ENCODE measurements around the gene ZNF22. TPM values are rescaled to one million over a fixed set of nuclear protein-coding genes. Genes with fewer than 3 reads are reported as not detected.

ZNF22 gene
- total RNA-seq, 1 donor from 2014 or later: 26.9 TPM

GRCh38 chr10:44994752-44995530 is 5.8 kb upstream of the ZNF22 start:
- H3K9me3 ChIP-seq: no peaks in the 10 kb centered on the region
- DNase-seq (no peak), ATAC-seq (no peak)
- H3K27ac ChIP-seq: peak overlapping the region; percentile 78
- H3K36me3 ChIP-seq: peaks cover 6% of the 10 kb centered on the region
- H3K4me3 ChIP-seq: no peak overlapping the region
- TF ChIP-seq, protein P1, sequence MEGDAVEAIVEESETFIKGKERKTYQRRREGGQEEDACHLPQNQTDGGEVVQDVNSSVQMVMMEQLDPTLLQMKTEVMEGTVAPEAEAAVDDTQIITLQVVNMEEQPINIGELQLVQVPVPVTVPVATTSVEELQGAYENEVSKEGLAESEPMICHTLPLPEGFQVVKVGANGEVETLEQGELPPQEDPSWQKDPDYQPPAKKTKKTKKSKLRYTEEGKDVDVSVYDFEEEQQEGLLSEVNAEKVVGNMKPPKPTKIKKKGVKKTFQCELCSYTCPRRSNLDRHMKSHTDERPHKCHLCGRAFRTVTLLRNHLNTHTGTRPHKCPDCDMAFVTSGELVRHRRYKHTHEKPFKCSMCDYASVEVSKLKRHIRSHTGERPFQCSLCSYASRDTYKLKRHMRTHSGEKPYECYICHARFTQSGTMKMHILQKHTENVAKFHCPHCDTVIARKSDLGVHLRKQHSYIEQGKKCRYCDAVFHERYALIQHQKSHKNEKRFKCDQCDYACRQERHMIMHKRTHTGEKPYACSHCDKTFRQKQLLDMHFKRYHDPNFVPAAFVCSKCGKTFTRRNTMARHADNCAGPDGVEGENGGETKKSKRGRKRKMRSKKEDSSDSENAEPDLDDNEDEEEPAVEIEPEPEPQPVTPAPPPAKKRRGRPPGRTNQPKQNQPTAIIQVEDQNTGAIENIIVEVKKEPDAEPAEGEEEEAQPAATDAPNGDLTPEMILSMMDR (IDR thresholded peaks at IDR 0.05): no peak
- peaks cover 79% of the 10 kb centered on the region for H3K4me1 ChIP-seq
- no peaks in the 10 kb centered on the region for H3K27me3 ChIP-seq
- intact Hi-C loops (cut with DNase I): no loop called here

GRCh38 chr10:44995581-44995913 is 5.2 kb upstream of the ZNF22 start:
- no peak overlapping the region for H3K4me3 ChIP-seq

GRCh38 chr10:44995914-44996669 is 4.6 kb upstream of the ZNF22 start:
- ATAC-seq (no peak), DNase-seq (no peak)
- H3K27ac ChIP-seq: peak overlapping the region; percentile 78
- no peaks in the 10 kb centered on the region for H3K9me3 ChIP-seq
- no peak overlapping the region for H3K4me3 ChIP-seq
- H3K36me3 ChIP-seq: peaks cover 6% of the 10 kb centered on the region
- H3K27me3 ChIP-seq: no peaks in the 10 kb centered on the region
- TF ChIP-seq, protein P1 (IDR thresholded peaks at IDR 0.05): no peak
- H3K4me1 ChIP-seq: peaks cover 73% of the 10 kb centered on the region
- intact Hi-C loops (cut with DNase I): no loop called here

More at GRCh38 chr10:44995581-44995913, 5.2 kb upstream of the ZNF22 start:
- no peak for DNase-seq
- H3K27me3 ChIP-seq: no peaks in the 10 kb centered on the region
- H3K9me3 ChIP-seq: no peaks in the 10 kb centered on the region
- H3K27ac ChIP-seq: peak overlapping the region; percentile 78
- H3K36me3 ChIP-seq: peaks cover 6% of the 10 kb centered on the region
- peaks cover 79% of the 10 kb centered on the region for H3K4me1 ChIP-seq
- TF ChIP-seq, protein P1 (IDR thresholded peaks at IDR 0.05): no peak
- ATAC-seq: no peak
- intact Hi-C loops (cut with DNase I): no loop called here

DNA sequence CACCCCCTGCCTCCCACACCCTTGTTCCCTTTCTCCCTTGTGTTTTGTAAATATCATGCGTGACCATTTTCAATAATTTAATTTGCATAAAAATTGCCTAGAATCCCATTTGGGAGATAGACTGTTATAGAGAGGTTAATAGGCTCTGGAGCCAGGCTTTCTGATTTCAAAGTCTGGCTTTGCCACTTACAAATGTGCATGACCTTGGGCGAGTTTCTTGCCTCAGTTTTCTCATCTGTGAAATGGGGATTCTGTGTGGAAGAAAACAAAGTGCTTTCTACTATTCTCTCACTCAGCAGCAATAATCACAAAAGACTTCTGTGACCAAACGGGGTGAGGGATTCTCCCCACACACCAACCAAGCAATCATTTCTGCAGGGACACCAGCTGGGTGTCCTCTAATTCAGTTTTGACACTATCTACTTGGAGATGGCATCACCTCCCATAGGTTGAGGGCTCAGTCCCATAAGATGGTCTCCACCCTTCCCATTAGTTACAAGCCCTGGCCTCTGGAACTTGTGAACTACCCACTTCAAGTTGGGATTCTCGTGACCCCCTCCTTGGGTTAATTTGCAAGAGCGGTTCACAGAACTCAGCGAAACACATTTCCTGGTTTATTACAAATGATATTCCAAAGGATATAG is 3.5 kb upstream of the ZNF22 start:
- DNase-seq (no peak), ATAC-seq (no peak)
- Histone ChIP-seq H3K27me3 (no peaks in the 10 kb centered on the region), H3K4me3 (no peak overlapping the region), H3K36me3 (peaks cover 6% of the 10 kb centered on the region), H3K9me3 (no peaks in the 10 kb centered on the region), H3K4me1 (peaks cover 74% of the 10 kb centered on the region), H3K27ac (peak overlapping the region; percentile 78)
- intact Hi-C loops (cut with DNase I): no loop called here
- TF ChIP-seq, protein P1 (IDR thresholded peaks at IDR 0.05): no peak

GRCh38 chr10:44998146-44998631 is 2.5 kb upstream of the ZNF22 start:
- peak overlapping the region; percentile 78 for H3K27ac ChIP-seq
- no peaks in the 10 kb centered on the region for H3K9me3 ChIP-seq
- intact Hi-C loops (cut with DNase I): no loop called here
- H3K27me3 ChIP-seq: no peaks in the 10 kb centered on the region
- H3K36me3 ChIP-seq: peaks cover 2% of the 10 kb centered on the region
- no peak for ATAC-seq
- no peak overlapping the region for H3K4me3 ChIP-seq
- DNase-seq: no peak
- TF ChIP-seq, protein P1 (IDR thresholded peaks at IDR 0.05): no peak
- H3K4me1 ChIP-seq: peaks cover 77% of the 10 kb centered on the region

All from upper lobe of right lung (tissue), 1 donor.